ENCODE results near the gene RBM17. TPM values are rescaled to one million over a fixed set of nuclear protein-coding genes. Genes with fewer than 3 reads are reported as not detected.

RBM17 gene
- total RNA-seq, 1 experiment from 2014 or later, result 28.4 TPM

DNA sequence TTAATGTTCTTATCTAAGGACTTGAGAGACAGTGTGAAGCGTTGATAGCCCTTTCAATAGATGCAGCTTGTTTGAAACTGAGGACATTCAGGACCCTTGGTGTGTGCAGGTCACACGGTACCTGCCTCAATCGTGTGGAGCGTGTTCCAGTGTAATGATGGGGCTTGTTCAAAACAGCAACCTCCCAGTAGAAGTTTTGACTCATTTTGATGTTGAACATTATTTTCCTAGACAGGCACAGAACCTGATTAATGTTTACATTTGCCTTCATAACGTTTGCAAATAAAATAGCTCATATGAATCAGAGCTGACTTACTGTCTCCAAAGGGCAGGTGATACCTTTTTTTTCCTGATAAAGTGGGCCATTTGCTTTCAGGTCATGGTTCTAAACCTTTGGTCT is 21.3 kb downstream of the RBM17 start:
- Histone ChIP-seq H3K27me3 (ENCODE audit: low read length) (no peaks in the 10 kb centered on the region), H3K9ac (ENCODE audit: low read length) (no peak overlapping the region), H3K4me1 (ENCODE audit: insufficient read depth, low read length) (peaks cover 39% of the 10 kb centered on the region), H3K4me2 (ENCODE audit: low read length) (peak overlapping the region; percentile 39), H3F3A (ENCODE audit: low read length, unreplicated experiment) (no peaks in the 10 kb centered on the region), H3K9me3 (ENCODE audit: low read length) (no peaks in the 10 kb centered on the region), H3K9me2 (replicated peaks; ENCODE audit: low read length) (no peaks in the 10 kb centered on the region), H3K27ac (ENCODE audit: low read length) (peak overlapping the region; percentile 70), H4K20me1 (ENCODE audit: low read length) (no peaks in the 10 kb centered on the region), H3K4me3 (ENCODE audit: low read length) (no peak overlapping the region), H2AFZ (ENCODE audit: low read length) (no peak overlapping the region), H3K79me2 (ENCODE audit: low read length) (peaks cover 7% of the 10 kb centered on the region; the same call in 1 of the 2 replicates), H3K36me3 (ENCODE audit: low read depth, low read length) (peaks cover 39% of the 10 kb centered on the region)
- DNase-seq (peak; percentile 55), ATAC-seq (peak; percentile 73)
- intact Hi-C loops (cut with micrococcal nuclease), result loop anchor here (1.0 kb wide), 1 partner anchor 91 kb away; no protein-coding TSS in a partner anchor
- TF ChIP-seq EZH2 (IDR thresholded peaks at IDR 0.05; ENCODE audit: low read length, unreplicated experiment) (no peak), EZH2phosphoT487 (IDR thresholded peaks at IDR 0.05; ENCODE audit: borderline replicate concordance, low read length) (no peak)
- TF ChIP-seq, protein P1, sequence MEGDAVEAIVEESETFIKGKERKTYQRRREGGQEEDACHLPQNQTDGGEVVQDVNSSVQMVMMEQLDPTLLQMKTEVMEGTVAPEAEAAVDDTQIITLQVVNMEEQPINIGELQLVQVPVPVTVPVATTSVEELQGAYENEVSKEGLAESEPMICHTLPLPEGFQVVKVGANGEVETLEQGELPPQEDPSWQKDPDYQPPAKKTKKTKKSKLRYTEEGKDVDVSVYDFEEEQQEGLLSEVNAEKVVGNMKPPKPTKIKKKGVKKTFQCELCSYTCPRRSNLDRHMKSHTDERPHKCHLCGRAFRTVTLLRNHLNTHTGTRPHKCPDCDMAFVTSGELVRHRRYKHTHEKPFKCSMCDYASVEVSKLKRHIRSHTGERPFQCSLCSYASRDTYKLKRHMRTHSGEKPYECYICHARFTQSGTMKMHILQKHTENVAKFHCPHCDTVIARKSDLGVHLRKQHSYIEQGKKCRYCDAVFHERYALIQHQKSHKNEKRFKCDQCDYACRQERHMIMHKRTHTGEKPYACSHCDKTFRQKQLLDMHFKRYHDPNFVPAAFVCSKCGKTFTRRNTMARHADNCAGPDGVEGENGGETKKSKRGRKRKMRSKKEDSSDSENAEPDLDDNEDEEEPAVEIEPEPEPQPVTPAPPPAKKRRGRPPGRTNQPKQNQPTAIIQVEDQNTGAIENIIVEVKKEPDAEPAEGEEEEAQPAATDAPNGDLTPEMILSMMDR (conservative IDR thresholded peaks at IDR 0.05; ENCODE audit: low read depth, low read length), result no peak
- ChIA-PET CTCF (interaction anchor here (0.6 to 1.0 kb wide), 5 partner anchors 43 to 292 kb away, joined by 3 to 12 read pairs (median 4); no protein-coding TSS in a partner anchor), POLR2A (ENCODE audit: unreplicated experiment) (interaction anchor here (0.7 kb wide), 1 partner anchor 93 kb away, joined by 3 read pairs; the partner anchor contains the start of gene PFKFB3)
- BruUV-seq (replicated peaks), result no TSS peak

DNA sequence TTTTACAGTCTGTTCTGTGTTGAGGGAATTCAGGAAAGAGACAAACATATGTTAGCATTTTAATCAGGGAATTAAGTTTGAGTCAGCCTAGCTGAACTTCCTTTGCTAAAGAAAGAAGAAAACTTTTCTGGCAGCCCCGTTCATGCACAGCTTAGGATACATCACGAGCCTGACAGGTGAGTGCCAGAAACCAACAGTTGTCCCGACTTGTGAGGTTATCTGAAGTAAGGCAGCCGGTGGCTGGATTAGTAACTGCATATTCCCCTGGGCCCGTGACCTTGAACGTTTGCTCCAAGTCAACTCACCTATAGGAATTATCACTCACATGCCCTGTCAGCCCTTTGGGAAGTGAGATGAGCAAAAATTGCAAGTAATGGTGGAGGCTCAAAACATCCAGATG is 24.1 kb downstream of the RBM17 start:
- Histone ChIP-seq H3F3A (ENCODE audit: low read length, unreplicated experiment) (no peaks in the 10 kb centered on the region), H3K4me1 (ENCODE audit: insufficient read depth, low read length) (peaks cover 45% of the 10 kb centered on the region), H2AFZ (ENCODE audit: low read length) (no peak overlapping the region), H3K9ac (ENCODE audit: low read length) (no peak overlapping the region), H3K9me3 (ENCODE audit: low read length) (no peaks in the 10 kb centered on the region), H3K79me2 (ENCODE audit: low read length) (peaks cover 7% of the 10 kb centered on the region; the same call in 1 of the 2 replicates), H3K27ac (ENCODE audit: low read length) (no peak overlapping the region), H3K9me2 (replicated peaks; ENCODE audit: low read length) (no peaks in the 10 kb centered on the region), H3K36me3 (ENCODE audit: low read depth, low read length) (peaks cover 32% of the 10 kb centered on the region), H3K4me3 (ENCODE audit: low read length) (no peak overlapping the region), H3K4me2 (ENCODE audit: low read length) (no peak overlapping the region), H3K27me3 (ENCODE audit: low read length) (no peaks in the 10 kb centered on the region), H4K20me1 (ENCODE audit: low read length) (no peaks in the 10 kb centered on the region)
- no TSS peak for BruUV-seq (replicated peaks)
- CTCF ChIA-PET, result no interaction called here
- TF ChIP-seq EZH2 (IDR thresholded peaks at IDR 0.05; ENCODE audit: low read length, unreplicated experiment) (no peak), EZH2phosphoT487 (IDR thresholded peaks at IDR 0.05; ENCODE audit: borderline replicate concordance, low read length) (no peak)
- TF ChIP-seq, protein P1 (conservative IDR thresholded peaks at IDR 0.05; ENCODE audit: low read depth, low read length), result no peak
- POLR2A ChIA-PET (ENCODE audit: unreplicated experiment), result no interaction called here
- intact Hi-C loops (cut with micrococcal nuclease), result no loop called here
- no peak for ATAC-seq
- no peak for DNase-seq

DNA sequence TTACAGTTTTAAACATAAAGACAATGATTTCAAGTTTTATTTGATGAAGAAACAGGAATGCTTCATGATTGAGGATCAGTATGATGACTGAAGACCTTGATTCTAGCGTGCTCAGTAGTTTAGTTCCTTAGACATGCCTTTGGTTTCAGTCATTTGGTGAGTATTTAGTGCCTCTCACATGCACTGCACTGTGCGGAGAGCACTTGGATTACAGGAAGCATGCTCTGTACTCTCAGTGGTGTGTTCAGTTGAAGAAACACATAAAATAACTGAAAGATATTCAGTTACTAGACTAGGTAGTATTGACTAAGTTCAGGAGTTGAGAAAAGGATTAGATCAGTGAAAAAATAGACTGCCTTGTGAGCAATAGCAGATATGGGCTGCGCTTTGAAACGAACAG is 25.5 kb downstream of the RBM17 start:
- intact Hi-C loops (cut with micrococcal nuclease), result no loop called here
- Histone ChIP-seq H3K79me2 (ENCODE audit: low read length) (peaks cover 7% of the 10 kb centered on the region; the same call in 1 of the 2 replicates), H3K4me3 (ENCODE audit: low read length) (no peak overlapping the region), H3K4me2 (ENCODE audit: low read length) (no peak overlapping the region), H3K4me1 (ENCODE audit: insufficient read depth, low read length) (peaks cover 35% of the 10 kb centered on the region), H3K9ac (ENCODE audit: low read length) (no peak overlapping the region), H2AFZ (ENCODE audit: low read length) (no peak overlapping the region), H3F3A (ENCODE audit: low read length, unreplicated experiment) (no peaks in the 10 kb centered on the region), H3K36me3 (ENCODE audit: low read depth, low read length) (peaks cover 32% of the 10 kb centered on the region), H3K27me3 (ENCODE audit: low read length) (no peaks in the 10 kb centered on the region), H3K9me2 (replicated peaks; ENCODE audit: low read length) (no peaks in the 10 kb centered on the region), H3K9me3 (ENCODE audit: low read length) (no peaks in the 10 kb centered on the region), H3K27ac (ENCODE audit: low read length) (peak overlapping the region; percentile 41), H4K20me1 (ENCODE audit: low read length) (no peaks in the 10 kb centered on the region)
- ATAC-seq (no peak), DNase-seq (no peak)
- BruUV-seq (replicated peaks), result no TSS peak
- POLR2A ChIA-PET (ENCODE audit: unreplicated experiment), result no interaction called here
- CTCF ChIA-PET, result no interaction called here
- TF ChIP-seq, protein P1 (conservative IDR thresholded peaks at IDR 0.05; ENCODE audit: low read depth, low read length), result no peak
- TF ChIP-seq EZH2 (IDR thresholded peaks at IDR 0.05; ENCODE audit: low read length, unreplicated experiment), result no peak
- TF ChIP-seq EZH2phosphoT487 (IDR thresholded peaks at IDR 0.05; ENCODE audit: borderline replicate concordance, low read length), result no peak

Data from PC-3 (cell line).